ENCODE measurements around the gene DPP3. TPM values are rescaled to one million over a fixed set of nuclear protein-coding genes. Genes with fewer than 3 reads are reported as not detected.
"Not testable (repeated sequence)": the region's sequence is repeated elsewhere in the genome, so short reads cannot be mapped to it uniquely, and the experiment has no call there.

Gene DPP3
- polyA plus RNA-seq, 3 donors = 26.2 to 29.4 (median 27.5) TPM

GRCh38 chr11:66524304-66525040, 44.2 kb downstream of the DPP3 start:
- no peak for DNase-seq

GRCh38 chr11:66529069-66529468, 48.8 kb downstream of the DPP3 start:
- no peak for DNase-seq

- no peak for DNase-seq
Observed at GRCh38 chr11:66529655-66530054, 49.4 kb downstream of the DPP3 start.

GRCh38 chr11:66530927-66531709, 50.9 kb downstream of the DPP3 start:
- DNase-seq = no peak

- no peak for DNase-seq
Observed at GRCh38 chr11:66531841-66532240, 51.6 kb downstream of the DPP3 start.

GRCh38 chr11:66532784-66533183, 52.5 kb downstream of the DPP3 start:
- DNase-seq = no peak

- DNase-seq = no peak
Observed at GRCh38 chr11:66539170-66539869, 59.1 kb downstream of the DPP3 start.

- DNase-seq = no peak
Observed at GRCh38 chr11:66539870-66540213, 59.6 kb downstream of the DPP3 start.

GRCh38 chr11:66540598-66540997, 60.4 kb downstream of the DPP3 start:
- DNase-seq = not testable (repeated sequence)

- DNase-seq = no peak
Observed at GRCh38 chr11:66541892-66542291, 61.7 kb downstream of the DPP3 start.

- DNase-seq = no peak
Observed at GRCh38 chr11:66542362-66542761, 62.1 kb downstream of the DPP3 start.

- DNase-seq = peak; percentile 64
Observed at GRCh38 chr11:66543263-66544107, 63.3 kb downstream of the DPP3 start.

GRCh38 chr11:66544952-66545351, 64.7 kb downstream of the DPP3 start:
- DNase-seq = not testable (repeated sequence)

- DNase-seq = peak; percentile 92
Observed at GRCh38 chr11:66545701-66546367, 65.6 kb downstream of the DPP3 start, which contains the start of gene ZDHHC24. ZDHHC24 (minus strand) TSS chr11:66546048; CDS start chr11:66546003, 45 bp downstream.

GRCh38 chr11:66546368-66546965, 66.2 kb downstream of the DPP3 start, which contains the start of gene ACTN3:
ACTN3 (plus strand) TSS chr11:66546903; CDS start chr11:66546938, 35 bp downstream.
- no peak for DNase-seq

- DNase-seq = no peak
Observed at GRCh38 chr11:66546966-66547661, 66.9 kb downstream of the DPP3 start.

- DNase-seq = no peak
Observed at GRCh38 chr11:66547662-66548009, 67.4 kb downstream of the DPP3 start.

- no peak for DNase-seq
Observed at GRCh38 chr11:66548041-66548440, 67.8 kb downstream of the DPP3 start.

GRCh38 chr11:66548774-66549630, 68.8 kb downstream of the DPP3 start:
- no peak for DNase-seq

Data from renal pelvis (tissue), 4 donors.